Measurements from ENCODE around the gene CPEB3.
"Not testable (repeated sequence)": the region's sequence is repeated elsewhere in the genome, so short reads cannot be mapped to it uniquely, and the experiment has no call there.

CPEB3 gene

GRCh38 chr10:92134049-92134448, 156.8 kb downstream of the CPEB3 start:
- not testable (repeated sequence) for DNase-seq

GRCh38 chr10:92131275-92131820, 159.5 kb downstream of the CPEB3 start:
- DNase-seq, result peak; percentile 27

- no peak for DNase-seq
These were observed 160.1 kb downstream of the CPEB3 start for GRCh38 chr10:92130622-92131274.

- DNase-seq, result no peak
These were observed 164.7 kb downstream of the CPEB3 start for GRCh38 chr10:92126100-92126650.

- no peak for DNase-seq
These were observed 165.7 kb downstream of the CPEB3 start for GRCh38 chr10:92125144-92125543.

GRCh38 chr10:92124616-92125143, 166.2 kb downstream of the CPEB3 start:
- DNase-seq, result no peak

GRCh38 chr10:92124020-92124419, 166.9 kb downstream of the CPEB3 start:
- DNase-seq, result no peak

- DNase-seq, result no peak
These were observed 167.9 kb downstream of the CPEB3 start for GRCh38 chr10:92122941-92123450.

- DNase-seq, result no peak
These were observed 169.0 kb downstream of the CPEB3 start for GRCh38 chr10:92121686-92122492.

- DNase-seq, result no peak
These were observed 171.5 kb downstream of the CPEB3 start for GRCh38 chr10:92119340-92119739.

GRCh38 chr10:92114917-92115316, 176.0 kb downstream of the CPEB3 start:
- DNase-seq, result peak; percentile 24

- no peak for DNase-seq
These were observed 176.8 kb downstream of the CPEB3 start for GRCh38 chr10:92113911-92114600.

- DNase-seq, result no peak
These were observed 178.4 kb downstream of the CPEB3 start for GRCh38 chr10:92112462-92112861.

- no peak for DNase-seq
These were observed 179.4 kb downstream of the CPEB3 start for GRCh38 chr10:92111336-92111939.

GRCh38 chr10:92110039-92110794, 180.7 kb downstream of the CPEB3 start:
- DNase-seq, result no peak

GRCh38 chr10:92108747-92109146, 182.1 kb downstream of the CPEB3 start:
- DNase-seq, result no peak

- no peak for DNase-seq
These were observed 182.8 kb downstream of the CPEB3 start for GRCh38 chr10:92108120-92108519.

- no peak for DNase-seq
These were observed 187.3 kb downstream of the CPEB3 start for GRCh38 chr10:92103376-92104090.

- no peak for DNase-seq
These were observed 188.2 kb downstream of the CPEB3 start for GRCh38 chr10:92102601-92103213.

- no peak for DNase-seq
These were observed 195.9 kb downstream of the CPEB3 start for GRCh38 chr10:92094960-92095359.
